PC-9 (cell line): ENCODE results near the gene TRPM6.
"Not testable (repeated sequence)": the region's sequence is repeated elsewhere in the genome, so short reads cannot be mapped to it uniquely, and the experiment has no call there.

Experiments
- EZH2 ChIP-seq: fragments of 200-600 bp; sonication (generic); IDR thresholded peaks from 2 replicates; pipeline ENCODE4 v1.8.0; 2017; ENCODE audit warnings: antibody characterized with exemption, low read depth
- TF ChIP-seq, protein P1 (sequence below): fragments of 200-600 bp; sonication (generic); conservative IDR thresholded peaks from 2 replicates; pipeline ENCODE4 v1.6.1; 2017; ENCODE audit warnings: mixed run types, antibody characterized with exemption, mild to moderate bottlenecking, moderate library complexity

GRCh38 chr9:74860247-74860646, 27.5 kb downstream of the TRPM6 start:
- TF ChIP-seq, protein P1, sequence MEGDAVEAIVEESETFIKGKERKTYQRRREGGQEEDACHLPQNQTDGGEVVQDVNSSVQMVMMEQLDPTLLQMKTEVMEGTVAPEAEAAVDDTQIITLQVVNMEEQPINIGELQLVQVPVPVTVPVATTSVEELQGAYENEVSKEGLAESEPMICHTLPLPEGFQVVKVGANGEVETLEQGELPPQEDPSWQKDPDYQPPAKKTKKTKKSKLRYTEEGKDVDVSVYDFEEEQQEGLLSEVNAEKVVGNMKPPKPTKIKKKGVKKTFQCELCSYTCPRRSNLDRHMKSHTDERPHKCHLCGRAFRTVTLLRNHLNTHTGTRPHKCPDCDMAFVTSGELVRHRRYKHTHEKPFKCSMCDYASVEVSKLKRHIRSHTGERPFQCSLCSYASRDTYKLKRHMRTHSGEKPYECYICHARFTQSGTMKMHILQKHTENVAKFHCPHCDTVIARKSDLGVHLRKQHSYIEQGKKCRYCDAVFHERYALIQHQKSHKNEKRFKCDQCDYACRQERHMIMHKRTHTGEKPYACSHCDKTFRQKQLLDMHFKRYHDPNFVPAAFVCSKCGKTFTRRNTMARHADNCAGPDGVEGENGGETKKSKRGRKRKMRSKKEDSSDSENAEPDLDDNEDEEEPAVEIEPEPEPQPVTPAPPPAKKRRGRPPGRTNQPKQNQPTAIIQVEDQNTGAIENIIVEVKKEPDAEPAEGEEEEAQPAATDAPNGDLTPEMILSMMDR: not testable (repeated sequence)
- not testable (repeated sequence) for TF ChIP-seq EZH2
